Lower leg skin (tissue), 3 donors: ENCODE results near the gene CHST8.

ENCODE experiments used
- CTCF ChIP-seq, 3 donors: fragments of 450-650 bp; IDR thresholded peaks; one replicate each; pipeline ENCODE4 v1.5.1; 2016; ENCODE audit warnings: antibody characterized with exemption in 3 of 3, mild to moderate bottlenecking in 3 of 3, moderate library complexity in 2 of 3
- POLR2A ChIP-seq, 2 donors: fragments of 450-650 bp; IDR thresholded peaks; one replicate each; pipeline ENCODE4 v1.6.1; 2016 to 2017; ENCODE audit warnings: antibody characterized with exemption in 2 of 2, mild to moderate bottlenecking in 1 of 2, moderate library complexity in 1 of 2

GRCh38 chr19:33805313-33805712 lies 183.6 kb downstream of the CHST8 start:
- no peak for TF ChIP-seq POLR2A (IDR thresholded peaks at IDR 0.05)
- TF ChIP-seq CTCF (IDR thresholded peaks at IDR 0.05) = no peak
